GM23338 (cell line): ENCODE data around the gene RMND5A. TPM values are rescaled to one million over a fixed set of nuclear protein-coding genes. Genes with fewer than 3 reads are reported as not detected.
"Not testable (repeated sequence)": the region's sequence is repeated elsewhere in the genome, so short reads cannot be mapped to it uniquely, and the experiment has no call there.

Experiments used
- ATAC-seq: fragments of 200-7000 bp; cut with Tn5 transposase; 3 replicates; pipeline ENCODE4 v1.9.1; 2020
- DNase-seq: peaks from one replicate; pipeline ENCODE4 v3.0.0-alpha.2; 2015; ENCODE audit warnings: low spot score
- H2AFZ ChIP-seq: fragments of 200-600 bp; sonication (generic); 2 replicates; pipeline ENCODE4 v1.8.0; 2016; ENCODE audit warnings: antibody characterized with exemption, mild to moderate bottlenecking, moderate library complexity
- H3F3A ChIP-seq: fragments of 200-600 bp; sonication (generic); replicated peaks from 2 replicates; pipeline ENCODE4 v1.8.0; 2017; ENCODE audit warnings: antibody characterized with exemption, mixed run types, low read depth
- H3K27ac ChIP-seq: fragments of 200-600 bp; sonication (generic); 2 replicates; pipeline ENCODE4 v1.6.1; 2016; ENCODE audit warnings: low read depth
- H3K27me3 ChIP-seq: fragments of 200-600 bp; sonication (generic); 2 replicates; pipeline ENCODE4 v1.8.0; 2016; ENCODE audit warnings: mild to moderate bottlenecking, mixed run types, moderate library complexity; ENCODE audit not compliant: insufficient read depth
- H3K36me3 ChIP-seq: fragments of 200-600 bp; sonication (generic); 2 replicates; pipeline ENCODE4 v1.8.0; 2016; ENCODE audit warnings: mild to moderate bottlenecking; ENCODE audit not compliant: insufficient read depth
- H3K4me1 ChIP-seq: fragments of 200-600 bp; sonication (generic); 2 replicates; pipeline ENCODE4 v1.8.0; 2016; ENCODE audit warnings: mild to moderate bottlenecking, moderate library complexity; ENCODE audit not compliant: insufficient read depth
- H3K4me2 ChIP-seq: fragments of 200-600 bp; sonication (generic); 2 replicates; pipeline ENCODE4 v1.7.1; 2017; ENCODE audit warnings: mixed run types
- H3K4me3 ChIP-seq: fragments of 200-600 bp; sonication (generic); 2 replicates; pipeline ENCODE4 v1.6.1; 2016; ENCODE audit warnings: mixed run types
- H3K79me2 ChIP-seq: fragments of 200-600 bp; sonication (generic); replicated peaks from 2 replicates; pipeline ENCODE4 v1.8.0; 2017; ENCODE audit warnings: mild to moderate bottlenecking; ENCODE audit not compliant: insufficient read depth
- H3K9me2 ChIP-seq: fragments of 200-600 bp; sonication (generic); 2 replicates; pipeline ENCODE4 v1.8.0; 2017; ENCODE audit not compliant: insufficient read depth
- H4K20me1 ChIP-seq: fragments of 200-600 bp; sonication (generic); replicated peaks from 2 replicates; pipeline ENCODE4 v1.8.0; 2017; ENCODE audit warnings: mild to moderate bottlenecking; ENCODE audit not compliant: insufficient read depth
- H3K27ac Mint-ChIP-seq: 2 replicates; pipeline ENCODE4 v1.8.0; 2020; ENCODE audit warnings: inconsistent platforms, mild to moderate bottlenecking, moderate library complexity, mixed read lengths
- H3K27me3 Mint-ChIP-seq: 3 replicates; pipeline ENCODE4 v1.8.0; 2022; ENCODE audit warnings: low read depth, mild to moderate bottlenecking, moderate library complexity, mixed read lengths, inconsistent platforms; ENCODE audit not compliant: insufficient read depth, poor library complexity
- H3K36me3 Mint-ChIP-seq: 3 replicates; pipeline ENCODE4 v1.8.0; 2021; ENCODE audit warnings: low read depth, mild to moderate bottlenecking, inconsistent platforms, moderate library complexity, mixed read lengths
- H3K4me1 Mint-ChIP-seq: 3 replicates; pipeline ENCODE4 v1.8.0; 2020; ENCODE audit warnings: mild to moderate bottlenecking, inconsistent platforms, mixed read lengths
- H3K4me3 Mint-ChIP-seq: 3 replicates; pipeline ENCODE4 v1.8.0; 2021; ENCODE audit warnings: moderate library complexity, mild to moderate bottlenecking, inconsistent platforms, mixed read lengths
- H3K9me3 Mint-ChIP-seq: 3 replicates; pipeline ENCODE4 v1.8.0; 2020; ENCODE audit warnings: moderate library complexity, mild to moderate bottlenecking, inconsistent platforms, mixed read lengths
- CREB1 ChIP-seq: fragments of 250-450 bp; sonication (Bioruptor Pico); IDR thresholded peaks from 2 replicates; pipeline ENCODE4 v1.5.0; 2020; ENCODE audit warnings: low read depth, mild to moderate bottlenecking, moderate library complexity
- CTCF ChIP-seq, 2 experiments: fragments of 200-600 bp in 1 of 2; sonication (generic) in 1 of 2; conservative IDR thresholded peaks; 2 replicates each; pipeline versions ENCODE4 v1.5.1 to v1.6.1; 2016 to 2017; ENCODE audit warnings: antibody characterized with exemption in 2 of 2, low read depth in 2 of 2, mild to moderate bottlenecking in 2 of 2, moderate library complexity in 1 of 2
- ETS1 ChIP-seq: IDR thresholded peaks from 2 replicates; pipeline ENCODE4 v1.6.1; 2016; ENCODE audit warnings: antibody characterized with exemption
- EZH2 ChIP-seq: fragments of 200-600 bp; sonication (generic); IDR thresholded peaks from one replicate; pipeline ENCODE4 v1.8.0; 2017; ENCODE audit warnings: antibody characterized with exemption, mild to moderate bottlenecking, low read depth; ENCODE audit not compliant: unreplicated experiment
- JUNB ChIP-seq: IDR thresholded peaks from one replicate; pipeline ENCODE4 v1.6.1; 2016; ENCODE audit warnings: antibody characterized with exemption; ENCODE audit not compliant: unreplicated experiment
- POLR2AphosphoS5 ChIP-seq: IDR thresholded peaks from 2 replicates; pipeline ENCODE4 v1.6.1; 2016; ENCODE audit warnings: antibody characterized with exemption, low read depth
- ZNF114 ChIP-seq: fragments of 250-450 bp; sonication (Bioruptor Pico); IDR thresholded peaks from 2 replicates; pipeline ENCODE4 v1.5.0; 2020; ENCODE audit warnings: mild to moderate bottlenecking, moderate library complexity
- long read RNA-seq: library from polyadenylated mRNA; unstranded; transcript quantifications from one replicate; pipeline ENCODE4 v2.0.0, GENCODE V29; 2020; ENCODE audit not compliant: unreplicated experiment
- polyA plus RNA-seq: library from polyadenylated mRNA; unstranded; fragments of >200 nt; fragmentation: Nextera tagmentation; extraction: Ambion mirVana; gene quantifications from 2 replicates; pipeline ENCODE4 v1.2.1, GENCODE V29; 2016
- total RNA-seq: library from RNA; depleted of rRNA; stranded (reverse); fragments of >200 nt; shearing (Covaris generic); gene quantifications from 2 replicates; pipeline ENCODE4 v1.2.3, GENCODE V29; 2014; rRNA removed

The RMND5A gene
- total RNA-seq (79.8 and 87.9 TPM in 2 replicates), polyA plus RNA-seq (18.6 and 24.0 TPM in 2 replicates)
- long read RNA-seq, full-length matches to known transcripts = 5 of 13 reads
- long read RNA-seq, partial matches to known transcripts = 0 of 13 reads
- long read RNA-seq, other reads (novel, unspliced or antisense) = 8 of 13 reads

GRCh38 chr2:86719637-86720539 lies at the start of gene RMND5A:
RMND5A (plus strand) TSS chr2:86720291; CDS start chr2:86720668, 377 bp downstream.
- H3K27ac ChIP-seq, H3F3A ChIP-seq, H3K9me2 ChIP-seq, H4K20me1 ChIP-seq, H3K9me3 Mint-ChIP-seq, H3K27ac Mint-ChIP-seq, H3K4me1 Mint-ChIP-seq, H3K4me1 ChIP-seq, H3K79me2 ChIP-seq, H2AFZ ChIP-seq, H3K36me3 Mint-ChIP-seq, H3K27me3 ChIP-seq, H3K27me3 Mint-ChIP-seq, H3K36me3 ChIP-seq: not testable (repeated sequence)
- peak within 1 kb of the TSS; percentile 98 for H3K4me2 ChIP-seq
- H3K4me3 Mint-ChIP-seq = peak within 1 kb of the TSS; percentile 76
- H3K4me3 ChIP-seq = peak within 1 kb of the TSS; percentile 73
- ATAC-seq (peak; percentile 93), DNase-seq (peak; percentile 84)
- TF ChIP-seq POLR2AphosphoS5 = peak; percentile 69

- no peaks in the 10 kb centered on the region for H3F3A ChIP-seq
- no peaks in the 10 kb centered on the region for H3K36me3 ChIP-seq
- Mint-ChIP-seq H3K4me1 (no peaks in the 10 kb centered on the region), H3K9me3 (peaks cover 30% of the 10 kb centered on the region), H3K27me3 (no peaks in the 10 kb centered on the region), H3K27ac (no peak overlapping the region), H3K4me3 (no peak overlapping the region), H3K36me3 (no peaks in the 10 kb centered on the region)
- H3K4me3 ChIP-seq = no peak overlapping the region
- no peak for TF ChIP-seq CTCF (conservative IDR thresholded peaks at IDR 0.05; ENCODE audit: low read depth in 2 of 2)
- no peak for TF ChIP-seq CREB1 (CRISPR knock-in tag)
- no peak for TF ChIP-seq ETS1
- no peak for TF ChIP-seq JUNB
- no peak for TF ChIP-seq ZNF114
- no peak for TF ChIP-seq EZH2
- no peaks in the 10 kb centered on the region for H4K20me1 ChIP-seq
- no peak overlapping the region for H3K27ac ChIP-seq
- H3K4me1 ChIP-seq = no peaks in the 10 kb centered on the region
- H2AFZ ChIP-seq = no peak overlapping the region
- H3K27me3 ChIP-seq = no peaks in the 10 kb centered on the region
- DNase-seq (no peak), ATAC-seq (no peak)
- no peaks in the 10 kb centered on the region for H3K79me2 ChIP-seq
- no peak overlapping the region for H3K4me2 ChIP-seq
- no peaks in the 10 kb centered on the region for H3K9me2 ChIP-seq
Observed at GRCh38 chr2:86671337-86671981, 48.6 kb upstream of the RMND5A start.
